ENCODE results near the gene MAGOH. TPM values are rescaled to one million over a fixed set of nuclear protein-coding genes. Genes with fewer than 3 reads are reported as not detected.

The MAGOH gene
- polyA plus RNA-seq, 3 donors: 22.9 to 70.8 (median 69.2) TPM

DNA sequence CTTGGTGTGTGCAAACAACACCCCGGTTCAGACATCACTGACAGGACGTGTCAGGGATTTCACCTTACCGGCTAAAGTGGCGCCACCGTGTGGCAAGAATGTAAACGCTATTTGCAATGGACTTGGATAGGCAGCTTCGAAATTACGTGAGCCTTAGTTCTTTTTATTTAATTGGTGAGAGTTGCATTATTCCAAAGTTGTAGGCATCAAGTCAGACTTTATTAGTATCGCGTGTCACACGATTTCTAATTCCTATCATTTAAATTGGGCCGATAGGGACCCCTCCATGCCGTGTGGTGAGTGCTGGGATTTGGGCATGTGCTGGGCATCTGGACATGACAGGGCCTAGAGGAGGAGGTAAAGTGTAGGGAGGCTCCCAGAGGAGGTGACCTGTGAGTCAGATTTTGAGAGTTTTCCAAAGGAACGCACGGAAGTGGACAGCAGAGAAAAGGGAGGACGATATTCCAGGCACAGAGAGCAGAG is 56.2 kb downstream of the MAGOH start:
- TF ChIP-seq, protein P1, sequence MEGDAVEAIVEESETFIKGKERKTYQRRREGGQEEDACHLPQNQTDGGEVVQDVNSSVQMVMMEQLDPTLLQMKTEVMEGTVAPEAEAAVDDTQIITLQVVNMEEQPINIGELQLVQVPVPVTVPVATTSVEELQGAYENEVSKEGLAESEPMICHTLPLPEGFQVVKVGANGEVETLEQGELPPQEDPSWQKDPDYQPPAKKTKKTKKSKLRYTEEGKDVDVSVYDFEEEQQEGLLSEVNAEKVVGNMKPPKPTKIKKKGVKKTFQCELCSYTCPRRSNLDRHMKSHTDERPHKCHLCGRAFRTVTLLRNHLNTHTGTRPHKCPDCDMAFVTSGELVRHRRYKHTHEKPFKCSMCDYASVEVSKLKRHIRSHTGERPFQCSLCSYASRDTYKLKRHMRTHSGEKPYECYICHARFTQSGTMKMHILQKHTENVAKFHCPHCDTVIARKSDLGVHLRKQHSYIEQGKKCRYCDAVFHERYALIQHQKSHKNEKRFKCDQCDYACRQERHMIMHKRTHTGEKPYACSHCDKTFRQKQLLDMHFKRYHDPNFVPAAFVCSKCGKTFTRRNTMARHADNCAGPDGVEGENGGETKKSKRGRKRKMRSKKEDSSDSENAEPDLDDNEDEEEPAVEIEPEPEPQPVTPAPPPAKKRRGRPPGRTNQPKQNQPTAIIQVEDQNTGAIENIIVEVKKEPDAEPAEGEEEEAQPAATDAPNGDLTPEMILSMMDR (IDR thresholded peaks at IDR 0.05): peak; percentile 92
- Histone ChIP-seq H3K36me3 (replicated peaks in 1 of 2; ENCODE audit: control insufficient read depth in 1 of 2, insufficient read depth in 2 of 2, low read length in 2 of 2) (no peaks in the 10 kb centered on the region), H3K27me3 (ENCODE audit: control insufficient read depth in 2 of 2, insufficient read depth in 2 of 2, low read length in 2 of 2) (no peaks in the 10 kb centered on the region), H3K4me3 (replicated peaks in 1 of 3; ENCODE audit: low read depth in 2 of 3, low read length in 3 of 3) (no peak overlapping the region), H4K20me1 (ENCODE audit: insufficient read depth, low read length) (no peaks in the 10 kb centered on the region), H3K4me1 (ENCODE audit: control insufficient read depth in 1 of 2, insufficient read depth in 2 of 2, low read length in 2 of 2) (no peaks in the 10 kb centered on the region), H3K9me3 (replicated peaks in 1 of 2; ENCODE audit: control insufficient read depth in 1 of 2, insufficient read depth in 1 of 2, low read length in 2 of 2) (peaks cover 0 to 6% of the 10 kb centered on the region in 2 donors), H2AFZ (ENCODE audit: insufficient read depth, low read depth, low read length, poor library complexity, severe bottlenecking) (peak overlapping the region; percentile 11), H3K79me2 (ENCODE audit: insufficient read depth, low read length) (no peaks in the 10 kb centered on the region), H3K4me2 (replicated peaks; ENCODE audit: extremely low read depth, low read length, poor library complexity, severe bottlenecking) (no peak overlapping the region), H3K27ac (ENCODE audit: low read depth in 1 of 2, low read length in 2 of 2) (no peak overlapping the region), H3K9ac (ENCODE audit: insufficient read depth, low read length, poor library complexity, severe bottlenecking) (no peak overlapping the region)
- Mint-ChIP-seq H3K36me3 (no peaks in the 10 kb centered on the region), H3K4me3 (no peak overlapping the region), H3K9me3 (no peaks in the 10 kb centered on the region), H3K27me3 (ENCODE audit: low read depth in 3 of 3) (peaks cover 0 to 6% (median 3%) of the 10 kb centered on the region in 3 donors), H3K27ac (no peak overlapping the region), H3K4me1 (no peaks in the 10 kb centered on the region)
- DNase-seq: peak; percentile 54 to 66 (median 59)
- intact Hi-C loops (cut with micrococcal nuclease): no loop called here
- WGBS (ENCODE audit: insufficient coverage): 25% methylated on average over 14 of the region's 16 CpGs

DNA sequence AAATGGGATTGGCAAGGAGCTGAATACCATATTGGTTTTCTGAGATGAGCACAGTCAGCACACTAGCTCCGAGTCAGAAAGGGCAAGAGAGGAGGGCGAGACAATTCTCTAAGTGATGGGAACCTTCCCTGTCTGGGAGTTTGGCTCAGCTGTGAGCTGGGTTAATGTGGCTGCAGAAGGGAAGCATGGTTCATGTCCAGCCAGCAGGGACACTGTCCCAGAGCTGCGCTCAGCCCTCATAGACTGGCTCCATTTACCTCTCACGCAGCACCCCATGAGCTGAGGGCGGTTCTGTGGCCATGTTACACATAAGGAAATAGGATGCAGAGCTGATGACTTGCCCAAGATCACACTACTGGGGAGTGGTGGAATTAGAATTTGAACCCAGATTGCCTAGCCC is 57.4 kb downstream of the MAGOH start:
- no peak overlapping the region for H3K4me3 ChIP-seq (replicated peaks in 1 of 3; ENCODE audit: low read depth in 2 of 3, low read length in 3 of 3)
- intact Hi-C loops (cut with micrococcal nuclease): no loop called here
- no peaks in the 10 kb centered on the region for H4K20me1 ChIP-seq (ENCODE audit: insufficient read depth, low read length)
- DNase-seq: no peak
- no peaks in the 10 kb centered on the region for H3K27me3 ChIP-seq (ENCODE audit: control insufficient read depth in 2 of 2, insufficient read depth in 2 of 2, low read length in 2 of 2)
- H3K9me3 Mint-ChIP-seq: no peaks in the 10 kb centered on the region
- H3K4me1 Mint-ChIP-seq: no peaks in the 10 kb centered on the region
- 100% methylated on average over 2 of the region's 5 CpGs for WGBS (ENCODE audit: insufficient coverage)
- H2AFZ ChIP-seq (ENCODE audit: insufficient read depth, low read depth, low read length, poor library complexity, severe bottlenecking): no peak overlapping the region
- H3K9ac ChIP-seq (ENCODE audit: insufficient read depth, low read length, poor library complexity, severe bottlenecking): no peak overlapping the region
- H3K79me2 ChIP-seq (ENCODE audit: insufficient read depth, low read length): no peaks in the 10 kb centered on the region
- H3K27ac Mint-ChIP-seq: no peak overlapping the region
- no peaks in the 10 kb centered on the region for H3K36me3 Mint-ChIP-seq
- no peaks in the 10 kb centered on the region for H3K4me1 ChIP-seq (ENCODE audit: control insufficient read depth in 1 of 2, insufficient read depth in 2 of 2, low read length in 2 of 2)
- H3K27me3 Mint-ChIP-seq (ENCODE audit: low read depth in 3 of 3): peaks cover 0 to 7% (median 6%) of the 10 kb centered on the region in 3 donors
- TF ChIP-seq, protein P1 (IDR thresholded peaks at IDR 0.05): no peak
- no peak overlapping the region for H3K4me2 ChIP-seq (replicated peaks; ENCODE audit: extremely low read depth, low read length, poor library complexity, severe bottlenecking)
- peaks cover 0 to 6% of the 10 kb centered on the region in 2 donors for H3K9me3 ChIP-seq (replicated peaks in 1 of 2; ENCODE audit: control insufficient read depth in 1 of 2, insufficient read depth in 1 of 2, low read length in 2 of 2)
- no peak overlapping the region for H3K4me3 Mint-ChIP-seq
- no peaks in the 10 kb centered on the region for H3K36me3 ChIP-seq (replicated peaks in 1 of 2; ENCODE audit: control insufficient read depth in 1 of 2, insufficient read depth in 2 of 2, low read length in 2 of 2)
- H3K27ac ChIP-seq (ENCODE audit: low read depth in 1 of 2, low read length in 2 of 2): no peak overlapping the region
